ENCODE measurements around the gene SLC25A26.

GRCh38 chr3:66410976-66411375 is 190.2 kb downstream of the SLC25A26 start:
- TF ChIP-seq CTCF (conservative IDR thresholded peaks at IDR 0.05 in 1 of 2, IDR thresholded peaks at IDR 0.05 in 1 of 2; ENCODE audit: low read depth in 1 of 2, low read length in 2 of 2) (no peak), EZH2 (IDR thresholded peaks at IDR 0.05; ENCODE audit: low read length, missing control alignments) (no peak)
